GM12878 (cell line): ENCODE results near the gene DHRS1.

ENCODE experiments used
- NR2C2 ChIP-seq: IDR thresholded peaks from 2 replicates; pipeline ENCODE4 v1.6.1; 2011; ENCODE audit warnings: borderline replicate concordance, low read depth; ENCODE audit not compliant: control insufficient read depth, insufficient read length
- POLR2A ChIP-seq: IDR thresholded peaks from 2 replicates; pipeline ENCODE4 v1.6.1; 2011; ENCODE audit warnings: low read depth, mild to moderate bottlenecking, low read length
- RFX5 ChIP-seq: IDR thresholded peaks from 2 replicates; pipeline ENCODE4 v1.6.1; 2011; ENCODE audit warnings: low read depth, low read length, improper control_type of control experiment
- SUPT20H ChIP-seq: IDR thresholded peaks from 2 replicates; pipeline ENCODE4 v1.6.1; 2011; ENCODE audit warnings: low read depth, mild to moderate bottlenecking, low read length, moderate library complexity, borderline replicate concordance; ENCODE audit not compliant: control insufficient read depth
- TF ChIP-seq, protein P1 (sequence below), 3 experiments: IDR thresholded peaks in 2 of 3; conservative IDR thresholded peaks in 1 of 3; 2 replicates each; pipeline ENCODE4 v1.5.1; 2011; ENCODE audit warnings: low read depth in 3 of 3, low read length in 3 of 3, mild to moderate bottlenecking in 3 of 3, control low read depth in 2 of 3, moderate library complexity in 2 of 3, inconsistent platforms in 1 of 3, mixed read lengths in 1 of 3; ENCODE audit not compliant: control insufficient read depth in 2 of 3, insufficient read depth in 1 of 3; ENCODE audit errors: extremely low read depth in 1 of 3
- TF ChIP-seq, protein P2 (sequence below): fragments of 450-650 bp; formaldehyde crosslinking; IDR thresholded peaks from 2 replicates; pipeline ENCODE4 v1.4.0; 2020; ENCODE audit warnings: mild to moderate bottlenecking, moderate library complexity
- TF ChIP-seq, protein P3 (sequence below): IDR thresholded peaks from 2 replicates; pipeline ENCODE4 v1.6.1; 2012; ENCODE audit warnings: mild to moderate bottlenecking, low read depth, low read length
- TF ChIP-seq, protein P4 (sequence below): IDR thresholded peaks from 2 replicates; pipeline ENCODE4 v1.6.1; 2011; ENCODE audit warnings: borderline replicate concordance, low read depth, mild to moderate bottlenecking, moderate library complexity, mixed read lengths, low read length; ENCODE audit not compliant: insufficient read depth; ENCODE audit errors: extremely low read length
- TF ChIP-seq, protein P5 (sequence below): IDR thresholded peaks from 2 replicates; pipeline ENCODE4 v1.6.1; 2012; ENCODE audit warnings: low read depth, low read length, improper control_type of control experiment

DNA sequence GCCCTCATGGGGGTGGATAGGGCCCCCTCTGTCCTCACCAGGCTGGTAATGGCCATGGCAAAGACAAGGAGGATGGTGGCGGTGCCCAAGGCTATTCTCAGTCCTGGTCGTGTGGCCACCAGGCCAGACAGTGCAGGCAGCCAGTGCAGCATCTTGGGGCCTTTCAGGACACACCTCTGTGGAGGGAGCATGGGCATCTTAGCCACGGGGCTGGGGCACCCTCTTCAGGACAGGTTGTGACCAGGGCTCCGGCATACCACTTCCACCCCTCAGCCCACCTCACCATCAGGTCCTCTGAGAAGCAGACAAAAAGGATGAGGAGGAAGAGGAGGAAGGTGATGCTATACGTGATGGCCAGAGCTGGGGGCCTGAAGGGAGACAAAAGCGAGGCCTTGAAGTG is 24.4 kb upstream of the DHRS1 start:
- TF ChIP-seq, protein P1, sequence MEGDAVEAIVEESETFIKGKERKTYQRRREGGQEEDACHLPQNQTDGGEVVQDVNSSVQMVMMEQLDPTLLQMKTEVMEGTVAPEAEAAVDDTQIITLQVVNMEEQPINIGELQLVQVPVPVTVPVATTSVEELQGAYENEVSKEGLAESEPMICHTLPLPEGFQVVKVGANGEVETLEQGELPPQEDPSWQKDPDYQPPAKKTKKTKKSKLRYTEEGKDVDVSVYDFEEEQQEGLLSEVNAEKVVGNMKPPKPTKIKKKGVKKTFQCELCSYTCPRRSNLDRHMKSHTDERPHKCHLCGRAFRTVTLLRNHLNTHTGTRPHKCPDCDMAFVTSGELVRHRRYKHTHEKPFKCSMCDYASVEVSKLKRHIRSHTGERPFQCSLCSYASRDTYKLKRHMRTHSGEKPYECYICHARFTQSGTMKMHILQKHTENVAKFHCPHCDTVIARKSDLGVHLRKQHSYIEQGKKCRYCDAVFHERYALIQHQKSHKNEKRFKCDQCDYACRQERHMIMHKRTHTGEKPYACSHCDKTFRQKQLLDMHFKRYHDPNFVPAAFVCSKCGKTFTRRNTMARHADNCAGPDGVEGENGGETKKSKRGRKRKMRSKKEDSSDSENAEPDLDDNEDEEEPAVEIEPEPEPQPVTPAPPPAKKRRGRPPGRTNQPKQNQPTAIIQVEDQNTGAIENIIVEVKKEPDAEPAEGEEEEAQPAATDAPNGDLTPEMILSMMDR (IDR thresholded peaks at IDR 0.05 in 2 of 3, conservative IDR thresholded peaks at IDR 0.05 in 1 of 3; ENCODE audit: control insufficient read depth in 2 of 3, extremely low read depth in 1 of 3, insufficient read depth in 1 of 3, low read depth in 3 of 3, low read length in 3 of 3) = no peak
- TF ChIP-seq SUPT20H (no peak), POLR2A (no peak), RFX5 (no peak), NR2C2 (no peak)
- TF ChIP-seq, protein P2, sequence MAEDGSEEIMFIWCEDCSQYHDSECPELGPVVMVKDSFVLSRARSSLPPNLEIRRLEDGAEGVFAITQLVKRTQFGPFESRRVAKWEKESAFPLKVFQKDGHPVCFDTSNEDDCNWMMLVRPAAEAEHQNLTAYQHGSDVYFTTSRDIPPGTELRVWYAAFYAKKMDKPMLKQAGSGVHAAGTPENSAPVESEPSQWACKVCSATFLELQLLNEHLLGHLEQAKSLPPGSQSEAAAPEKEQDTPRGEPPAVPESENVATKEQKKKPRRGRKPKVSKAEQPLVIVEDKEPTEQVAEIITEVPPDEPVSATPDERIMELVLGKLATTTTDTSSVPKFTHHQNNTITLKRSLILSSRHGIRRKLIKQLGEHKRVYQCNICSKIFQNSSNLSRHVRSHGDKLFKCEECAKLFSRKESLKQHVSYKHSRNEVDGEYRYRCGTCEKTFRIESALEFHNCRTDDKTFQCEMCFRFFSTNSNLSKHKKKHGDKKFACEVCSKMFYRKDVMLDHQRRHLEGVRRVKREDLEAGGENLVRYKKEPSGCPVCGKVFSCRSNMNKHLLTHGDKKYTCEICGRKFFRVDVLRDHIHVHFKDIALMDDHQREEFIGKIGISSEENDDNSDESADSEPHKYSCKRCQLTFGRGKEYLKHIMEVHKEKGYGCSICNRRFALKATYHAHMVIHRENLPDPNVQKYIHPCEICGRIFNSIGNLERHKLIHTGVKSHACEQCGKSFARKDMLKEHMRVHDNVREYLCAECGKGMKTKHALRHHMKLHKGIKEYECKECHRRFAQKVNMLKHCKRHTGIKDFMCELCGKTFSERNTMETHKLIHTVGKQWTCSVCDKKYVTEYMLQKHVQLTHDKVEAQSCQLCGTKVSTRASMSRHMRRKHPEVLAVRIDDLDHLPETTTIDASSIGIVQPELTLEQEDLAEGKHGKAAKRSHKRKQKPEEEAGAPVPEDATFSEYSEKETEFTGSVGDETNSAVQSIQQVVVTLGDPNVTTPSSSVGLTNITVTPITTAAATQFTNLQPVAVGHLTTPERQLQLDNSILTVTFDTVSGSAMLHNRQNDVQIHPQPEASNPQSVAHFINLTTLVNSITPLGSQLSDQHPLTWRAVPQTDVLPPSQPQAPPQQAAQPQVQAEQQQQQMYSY (CRISPR knock-in tag) = no peak
- TF ChIP-seq, protein P3, sequence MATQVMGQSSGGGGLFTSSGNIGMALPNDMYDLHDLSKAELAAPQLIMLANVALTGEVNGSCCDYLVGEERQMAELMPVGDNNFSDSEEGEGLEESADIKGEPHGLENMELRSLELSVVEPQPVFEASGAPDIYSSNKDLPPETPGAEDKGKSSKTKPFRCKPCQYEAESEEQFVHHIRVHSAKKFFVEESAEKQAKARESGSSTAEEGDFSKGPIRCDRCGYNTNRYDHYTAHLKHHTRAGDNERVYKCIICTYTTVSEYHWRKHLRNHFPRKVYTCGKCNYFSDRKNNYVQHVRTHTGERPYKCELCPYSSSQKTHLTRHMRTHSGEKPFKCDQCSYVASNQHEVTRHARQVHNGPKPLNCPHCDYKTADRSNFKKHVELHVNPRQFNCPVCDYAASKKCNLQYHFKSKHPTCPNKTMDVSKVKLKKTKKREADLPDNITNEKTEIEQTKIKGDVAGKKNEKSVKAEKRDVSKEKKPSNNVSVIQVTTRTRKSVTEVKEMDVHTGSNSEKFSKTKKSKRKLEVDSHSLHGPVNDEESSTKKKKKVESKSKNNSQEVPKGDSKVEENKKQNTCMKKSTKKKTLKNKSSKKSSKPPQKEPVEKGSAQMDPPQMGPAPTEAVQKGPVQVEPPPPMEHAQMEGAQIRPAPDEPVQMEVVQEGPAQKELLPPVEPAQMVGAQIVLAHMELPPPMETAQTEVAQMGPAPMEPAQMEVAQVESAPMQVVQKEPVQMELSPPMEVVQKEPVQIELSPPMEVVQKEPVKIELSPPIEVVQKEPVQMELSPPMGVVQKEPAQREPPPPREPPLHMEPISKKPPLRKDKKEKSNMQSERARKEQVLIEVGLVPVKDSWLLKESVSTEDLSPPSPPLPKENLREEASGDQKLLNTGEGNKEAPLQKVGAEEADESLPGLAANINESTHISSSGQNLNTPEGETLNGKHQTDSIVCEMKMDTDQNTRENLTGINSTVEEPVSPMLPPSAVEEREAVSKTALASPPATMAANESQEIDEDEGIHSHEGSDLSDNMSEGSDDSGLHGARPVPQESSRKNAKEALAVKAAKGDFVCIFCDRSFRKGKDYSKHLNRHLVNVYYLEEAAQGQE = no peak
- TF ChIP-seq, protein P4, sequence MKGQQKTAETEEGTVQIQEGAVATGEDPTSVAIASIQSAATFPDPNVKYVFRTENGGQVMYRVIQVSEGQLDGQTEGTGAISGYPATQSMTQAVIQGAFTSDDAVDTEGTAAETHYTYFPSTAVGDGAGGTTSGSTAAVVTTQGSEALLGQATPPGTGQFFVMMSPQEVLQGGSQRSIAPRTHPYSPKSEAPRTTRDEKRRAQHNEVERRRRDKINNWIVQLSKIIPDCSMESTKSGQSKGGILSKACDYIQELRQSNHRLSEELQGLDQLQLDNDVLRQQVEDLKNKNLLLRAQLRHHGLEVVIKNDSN = no peak
- TF ChIP-seq, protein P5, sequence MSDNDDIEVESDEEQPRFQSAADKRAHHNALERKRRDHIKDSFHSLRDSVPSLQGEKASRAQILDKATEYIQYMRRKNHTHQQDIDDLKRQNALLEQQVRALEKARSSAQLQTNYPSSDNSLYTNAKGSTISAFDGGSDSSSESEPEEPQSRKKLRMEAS = no peak
